ENCODE data around the gene RAB11FIP2.
"Not testable (repeated sequence)": the region's sequence is repeated elsewhere in the genome, so short reads cannot be mapped to it uniquely, and the experiment has no call there.

Gene RAB11FIP2

DNA sequence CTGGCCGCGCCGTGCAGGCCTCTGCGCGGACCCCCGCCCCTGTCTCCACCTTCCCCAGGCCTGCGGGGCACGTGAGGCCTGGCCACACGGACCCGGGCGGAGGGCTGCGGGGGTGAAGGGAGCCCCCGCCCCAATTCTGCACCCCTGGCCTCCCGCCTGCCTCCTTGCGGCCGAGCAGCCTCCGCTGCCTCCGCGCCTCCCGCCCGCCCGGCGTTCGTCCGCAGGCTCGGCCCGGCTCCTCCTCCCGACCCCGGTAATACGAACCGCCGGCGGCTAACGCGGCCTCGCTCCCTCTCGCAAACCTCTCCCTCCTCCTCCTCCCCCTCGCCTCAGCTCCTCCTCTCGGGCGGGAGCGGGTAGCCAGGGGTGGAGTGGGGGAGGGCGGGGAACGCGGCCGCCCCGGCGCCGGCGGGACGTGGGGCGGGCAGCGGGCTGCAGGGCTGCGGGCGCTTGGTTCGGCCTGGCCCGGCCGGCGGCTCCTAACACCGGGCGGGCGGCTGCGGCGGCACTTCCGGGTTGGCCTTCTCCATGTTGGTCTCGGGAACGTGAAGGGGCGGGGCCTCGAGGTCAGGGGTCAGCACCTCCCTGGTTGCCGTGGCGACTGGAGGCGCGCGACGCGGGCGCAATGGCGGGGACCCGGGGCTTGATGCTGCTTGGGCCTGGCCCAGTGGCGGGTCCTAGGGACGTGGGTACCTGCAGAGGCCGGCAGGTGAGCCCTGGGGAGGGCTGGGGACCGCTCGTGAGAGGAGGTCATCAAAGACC is at the start of gene RAB11FIP2:
TSS of gene RAB11FIP2 (minus strand) at position 547 of the 762 bp plus-strand sequence. CDS start 778 bp downstream, outside the sequence.
- peak; percentile 94 for DNase-seq (ENCODE audit: low spot score)

DNA sequence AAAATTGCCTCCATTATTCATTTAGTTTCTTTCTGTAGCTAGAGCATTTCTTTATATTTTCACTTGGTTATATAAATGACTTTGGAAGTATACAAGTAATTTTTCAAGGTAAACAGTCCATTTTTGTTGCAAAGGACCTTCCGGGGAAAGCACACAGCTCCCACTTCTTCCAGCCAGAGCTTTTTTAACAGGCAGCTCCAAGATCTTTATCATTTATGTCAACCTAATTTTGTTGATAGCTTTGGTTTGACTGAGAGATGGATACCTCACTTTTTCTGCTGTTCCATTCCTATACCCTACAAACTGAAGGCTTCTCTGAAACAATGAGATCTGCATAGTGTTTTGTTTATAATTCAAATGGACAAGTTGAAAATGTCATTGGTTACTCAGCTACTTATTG is 49.3 kb upstream of the RAB11FIP2 start:
- no peak for DNase-seq (ENCODE audit: low spot score)

DNA sequence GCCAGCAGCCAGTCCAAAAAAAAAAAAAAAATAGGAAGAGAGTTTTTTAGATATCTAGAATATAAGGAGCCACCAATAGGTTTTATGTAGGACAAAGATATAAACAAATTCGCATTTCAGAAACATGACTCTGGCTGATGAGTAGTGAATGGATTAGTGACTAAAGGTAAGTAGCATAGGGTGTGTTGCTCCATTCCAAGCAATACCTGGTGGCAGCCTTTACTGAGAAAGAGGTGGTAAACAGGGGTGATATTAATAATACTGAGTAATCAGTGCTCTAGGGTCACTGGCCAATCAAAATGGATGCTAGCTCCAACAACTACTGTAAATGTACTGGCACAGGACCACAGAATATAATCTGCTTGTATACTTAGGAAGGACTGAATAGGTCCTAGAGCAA is 45.5 kb upstream of the RAB11FIP2 start:
- DNase-seq (ENCODE audit: low spot score): no peak

DNA sequence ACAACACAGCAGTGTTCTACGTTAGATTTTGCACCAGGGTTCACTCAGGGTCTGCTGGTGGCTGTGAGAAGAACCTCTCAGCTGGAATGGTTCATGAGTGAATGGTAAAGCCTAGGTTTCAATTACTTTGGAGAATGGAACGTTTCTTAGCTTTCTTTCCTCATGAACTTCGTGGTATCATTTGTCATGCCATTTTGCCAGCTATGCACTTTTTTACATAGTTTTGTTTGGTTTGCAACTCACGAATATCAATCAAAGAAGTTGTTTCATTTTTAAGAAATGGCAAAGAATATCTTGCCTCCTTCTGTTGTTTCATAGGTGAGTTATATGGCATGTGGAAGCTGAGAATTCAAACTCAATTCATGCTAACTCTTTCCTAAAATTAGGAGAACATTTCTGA is 34.1 kb upstream of the RAB11FIP2 start:
- DNase-seq (ENCODE audit: low spot score): no peak

GRCh38 chr10:118076705-118077104 is 30.0 kb upstream of the RAB11FIP2 start:
- no peak for DNase-seq (ENCODE audit: low spot score)

DNA sequence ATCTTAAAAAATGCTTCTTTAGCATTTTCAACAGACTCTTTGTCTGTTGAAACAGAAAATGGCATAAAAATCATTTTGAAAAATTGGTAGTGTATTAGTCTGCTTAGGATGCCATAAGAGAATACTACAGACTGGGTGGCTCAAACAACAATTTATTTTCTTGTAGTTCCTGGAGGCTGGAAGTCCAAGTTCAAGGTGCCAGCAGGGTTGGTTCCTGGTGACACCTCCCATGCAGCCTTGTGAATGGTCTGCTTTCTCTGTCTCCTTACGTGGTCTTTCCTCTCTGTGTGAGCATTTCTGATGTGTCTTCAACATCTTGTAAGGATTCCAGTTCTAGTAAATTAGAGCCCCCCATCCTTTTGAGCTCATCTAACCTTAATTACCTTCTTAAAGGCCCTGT is 26.1 kb upstream of the RAB11FIP2 start:
- DNase-seq (ENCODE audit: low spot score): no peak

GRCh38 chr10:118067389-118067788 is 20.6 kb upstream of the RAB11FIP2 start:
- DNase-seq (ENCODE audit: low spot score): not testable (repeated sequence)

GRCh38 chr10:118062798-118063238 is 16.1 kb upstream of the RAB11FIP2 start:
- no peak for DNase-seq (ENCODE audit: low spot score)

DNA sequence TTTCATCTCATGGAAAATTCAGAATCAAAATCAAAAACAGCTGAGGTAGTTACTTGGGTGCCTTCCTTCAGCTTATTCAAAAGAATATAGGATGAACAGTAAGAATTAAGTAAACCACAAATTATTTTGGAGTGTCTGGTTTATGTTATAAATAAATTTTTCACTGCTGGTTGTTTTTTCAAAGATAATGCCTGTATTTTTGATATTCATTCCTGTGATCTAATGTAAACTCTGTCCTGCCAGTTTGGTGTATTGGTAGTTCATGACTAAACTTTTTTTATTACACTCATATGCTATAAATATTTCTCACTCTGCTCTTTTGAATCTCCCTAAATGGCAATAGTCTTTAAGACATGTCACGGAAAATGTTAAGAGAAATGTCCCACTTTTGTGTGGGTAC is 11.6 kb upstream of the RAB11FIP2 start:
- no peak for DNase-seq (ENCODE audit: low spot score)

- no peak for DNase-seq (ENCODE audit: low spot score)
Measured at GRCh38 chr10:118057361-118057760, 10.6 kb upstream of the RAB11FIP2 start.

DNA sequence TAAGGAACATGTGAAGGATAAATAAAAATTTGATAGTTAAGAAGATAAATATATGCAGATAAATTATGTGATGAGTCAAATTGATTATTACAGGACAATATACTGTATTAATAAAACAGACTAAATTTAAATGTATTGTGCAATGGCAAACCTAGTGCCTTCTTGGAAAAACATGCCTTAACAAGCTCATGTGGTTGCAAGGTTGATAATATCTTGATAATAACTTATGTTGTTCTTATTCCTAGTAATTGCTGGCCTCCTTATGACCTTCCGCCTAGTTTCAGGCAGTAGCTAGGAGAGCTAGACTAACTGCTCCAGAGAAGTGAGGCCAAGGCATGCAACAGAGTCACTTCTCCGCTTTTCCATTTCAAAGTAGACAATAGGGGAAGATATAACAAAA is 7.6 kb upstream of the RAB11FIP2 start:
- no peak for DNase-seq (ENCODE audit: low spot score)

DNA sequence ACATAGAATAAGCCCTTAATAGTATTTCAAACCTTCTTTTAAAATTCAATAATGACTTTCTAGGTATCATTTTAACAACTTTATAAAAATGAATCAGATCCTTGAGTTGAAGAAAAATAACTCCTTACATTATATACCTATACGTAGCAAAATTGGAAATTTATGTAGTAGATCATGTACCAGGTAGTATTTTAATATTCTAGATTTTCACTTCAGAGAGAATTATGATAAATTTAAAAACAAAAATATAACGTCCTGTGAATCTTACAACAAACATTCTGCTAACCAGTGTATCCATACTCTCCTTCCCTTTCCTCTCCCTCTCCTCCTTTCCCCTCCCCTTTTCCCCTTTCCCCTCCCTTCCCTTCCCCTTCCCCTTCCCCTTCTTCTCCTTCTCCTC is 6.1 kb upstream of the RAB11FIP2 start:
- DNase-seq (ENCODE audit: low spot score): no peak

DNA sequence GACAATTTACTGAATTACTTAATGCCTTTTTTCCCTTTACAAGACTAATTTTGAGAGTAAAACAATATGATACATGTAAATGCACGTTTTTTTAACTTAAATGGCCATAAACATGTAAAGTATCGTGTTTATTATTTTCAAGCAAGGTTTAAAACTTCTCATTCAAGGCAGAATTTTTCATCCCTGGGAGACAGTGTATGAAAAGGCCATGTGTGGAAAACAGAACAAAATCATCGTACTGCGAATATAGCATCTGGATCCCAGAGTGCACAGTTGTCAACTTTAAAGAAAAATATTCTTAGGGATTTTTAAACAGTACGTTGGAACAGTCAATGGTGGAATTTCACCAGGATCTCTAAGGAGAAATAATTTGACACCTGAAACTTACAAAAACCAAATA is 1.1 kb upstream of the RAB11FIP2 start:
- DNase-seq (ENCODE audit: low spot score): no peak

DNA sequence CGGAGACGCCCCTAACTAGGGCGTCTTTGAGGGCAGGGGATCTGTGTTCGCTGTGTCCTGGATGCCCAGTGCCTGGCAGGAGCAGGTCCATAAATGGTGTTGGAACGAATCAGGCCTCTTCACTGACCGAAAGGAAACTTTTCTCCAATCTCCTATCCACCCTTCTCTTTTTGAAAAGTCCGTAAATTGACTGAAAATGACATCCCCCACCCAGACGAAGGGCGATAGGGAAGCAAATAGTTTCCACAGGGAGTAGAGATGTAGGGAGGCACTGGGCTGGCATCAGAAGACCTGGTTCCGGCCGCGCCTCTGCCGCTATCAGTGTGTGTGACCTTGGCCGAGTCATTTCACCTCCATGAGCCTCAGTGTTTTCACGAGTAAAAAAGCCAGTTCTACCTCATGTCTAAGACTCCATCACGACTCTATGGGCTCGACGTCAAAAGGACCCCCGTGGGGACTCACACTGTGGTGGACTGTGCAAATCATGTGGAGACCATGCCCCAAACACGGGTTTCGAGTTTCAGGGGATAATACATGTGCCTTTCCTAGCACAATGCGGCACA is 497 bp upstream of the RAB11FIP2 start:
- no peak for DNase-seq (ENCODE audit: low spot score)

DNA sequence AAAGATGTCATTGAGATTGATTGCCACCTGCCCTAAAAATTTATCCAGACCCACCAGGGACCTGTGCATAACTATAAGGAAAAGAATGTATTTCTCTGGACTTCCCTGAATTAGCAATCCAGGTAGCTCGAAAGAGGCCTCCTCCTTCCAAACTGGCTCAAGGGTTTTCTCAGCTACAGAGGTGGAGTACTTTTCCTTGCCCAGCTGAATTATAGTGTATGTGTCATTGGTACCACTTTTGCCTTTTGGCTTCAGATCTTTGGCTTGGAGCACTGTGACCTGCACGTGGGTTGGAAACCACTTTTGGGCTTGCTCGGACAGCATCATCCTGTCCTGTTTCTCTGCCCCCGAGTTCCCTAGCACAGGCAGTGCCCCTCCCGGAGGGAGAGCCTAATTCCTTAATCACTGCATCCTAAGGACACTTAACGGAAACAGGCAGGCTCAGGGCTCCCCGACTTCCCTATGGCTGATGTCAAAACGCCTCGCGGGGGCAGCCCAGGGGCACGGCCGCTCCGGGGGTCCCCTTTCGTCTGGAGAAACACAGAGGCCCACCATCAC is 825 bp downstream of the RAB11FIP2 start:
- DNase-seq (ENCODE audit: low spot score): peak; percentile 10

GRCh38 chr10:118045158-118045836 is 1.4 kb downstream of the RAB11FIP2 start:
- no peak for DNase-seq (ENCODE audit: low spot score)

DNA sequence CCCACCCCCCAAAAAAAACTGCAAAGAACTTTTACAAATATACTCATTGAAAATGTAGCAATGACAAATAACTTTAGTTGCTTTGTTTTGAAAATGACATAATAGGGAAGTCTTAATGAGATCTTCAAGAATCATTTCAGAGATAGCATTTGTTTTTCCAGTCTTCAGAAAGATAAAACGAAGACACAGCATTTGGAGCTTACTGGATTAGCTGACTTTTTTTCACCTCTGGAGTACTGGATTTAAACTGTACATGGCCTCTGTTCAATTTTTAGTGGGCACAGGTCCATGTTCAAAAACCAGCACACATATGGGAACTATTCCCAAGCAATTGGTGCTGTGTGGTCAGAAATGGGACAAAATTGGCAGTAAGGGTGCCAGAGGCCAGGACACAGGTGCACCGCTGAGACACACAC is 3.9 kb downstream of the RAB11FIP2 start:
- DNase-seq (ENCODE audit: low spot score): no peak

- no peak for DNase-seq (ENCODE audit: low spot score)
Measured at GRCh38 chr10:118042336-118042735, 4.4 kb downstream of the RAB11FIP2 start.

- DNase-seq (ENCODE audit: low spot score): no peak
Measured at GRCh38 chr10:118041316-118041715, 5.4 kb downstream of the RAB11FIP2 start.

GRCh38 chr10:118036281-118036875 is 10.4 kb downstream of the RAB11FIP2 start:
- DNase-seq (ENCODE audit: low spot score): no peak

DNA sequence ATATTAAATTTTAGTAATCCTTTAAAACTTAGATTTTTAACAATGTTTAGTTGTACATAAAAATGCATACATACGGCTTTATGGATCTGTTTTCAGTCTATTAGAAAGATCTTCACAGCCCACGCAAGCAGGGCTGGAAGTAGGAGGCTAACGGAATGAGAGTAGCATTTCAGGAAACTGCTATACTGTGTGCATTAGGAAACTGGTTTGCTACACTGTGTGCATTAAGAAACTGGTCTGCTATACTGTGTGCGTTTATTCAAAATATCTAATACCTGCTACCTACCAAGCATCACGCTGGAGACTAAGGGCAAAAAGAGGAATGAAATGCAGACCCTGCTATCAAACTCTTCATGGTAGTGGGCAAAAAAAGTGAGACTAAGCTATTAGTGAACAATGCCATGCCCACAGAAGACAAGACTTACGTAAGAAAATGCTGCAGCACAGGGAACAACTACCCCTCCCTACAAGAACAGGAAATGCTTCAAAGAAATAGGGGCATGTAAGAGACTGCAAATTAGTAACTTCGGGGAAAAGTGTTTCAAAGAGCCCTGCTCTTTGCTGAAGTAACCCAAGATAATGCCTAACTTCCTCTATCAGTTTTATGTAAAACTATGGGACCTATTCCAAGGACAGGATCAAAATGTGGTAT is 11.3 kb downstream of the RAB11FIP2 start:
- DNase-seq (ENCODE audit: low spot score): no peak

- no peak for DNase-seq (ENCODE audit: low spot score)
Measured at GRCh38 chr10:118034791-118035261, 11.9 kb downstream of the RAB11FIP2 start.

Measured in CD4-positive, alpha-beta T cell treated with Interleukin-15 for 4 hours (primary cell).